WERI-Rb-1 (cell line): Measurements from ENCODE around the gene AGRN.

Source experiments
- DNase-seq: peaks from one replicate; pipeline ENCODE4 v3.0.0-alpha.2; 2020
- H3K27ac ChIP-seq: fragments of 250-450 bp; sonication (Bioruptor Pico); 2 replicates; pipeline ENCODE4 v1.5.1; 2020; ENCODE audit warnings: mild to moderate bottlenecking, moderate library complexity
- H3K27me3 ChIP-seq: fragments of 250-450 bp; sonication (Bioruptor Pico); 2 replicates; pipeline ENCODE4 v1.5.1; 2021; ENCODE audit warnings: mild to moderate bottlenecking, low read depth, moderate library complexity; ENCODE audit not compliant: insufficient read depth, severe bottlenecking
- H3K36me3 ChIP-seq: fragments of 250-450 bp; sonication (Bioruptor Pico); 2 replicates; pipeline ENCODE4 v1.5.1; 2020; ENCODE audit warnings: mild to moderate bottlenecking, moderate library complexity
- H3K4me3 ChIP-seq: 2 replicates; pipeline ENCODE4 v1.5.1; 2011; ENCODE audit warnings: low read depth, mild to moderate bottlenecking, control low read depth, low read length
- H3K9me3 ChIP-seq: fragments of 250-450 bp; sonication (Bioruptor Pico); 2 replicates; pipeline ENCODE4 v1.5.1; 2021; ENCODE audit warnings: mild to moderate bottlenecking, moderate library complexity; ENCODE audit not compliant: severe bottlenecking
- TF ChIP-seq, protein P1 (sequence below): IDR thresholded peaks from 2 replicates; pipeline ENCODE4 v1.5.1; 2011; ENCODE audit warnings: low read depth, mild to moderate bottlenecking, control low read depth, inconsistent platforms, low read length

Gene AGRN

DNA sequence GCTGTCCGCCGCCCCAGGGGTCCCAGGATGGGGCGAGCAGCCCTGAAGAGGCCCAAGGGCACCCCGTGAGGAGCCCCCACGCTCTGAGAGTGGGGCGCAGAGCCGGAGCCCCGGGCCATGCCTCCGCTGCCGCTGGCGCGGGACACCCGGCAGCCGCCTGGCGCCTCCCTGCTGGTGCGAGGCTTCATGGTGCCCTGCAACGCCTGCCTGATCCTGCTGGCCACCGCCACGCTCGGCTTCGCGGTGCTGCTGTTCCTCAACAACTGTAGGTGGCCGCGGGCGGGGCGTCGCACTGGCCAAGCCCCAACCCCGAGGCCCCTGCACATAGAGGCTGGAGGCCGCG, 14.5 kb downstream of the AGRN start:
- H3K36me3 ChIP-seq = peaks cover 24% of the 10 kb centered on the region
- no peak overlapping the region for H3K27ac ChIP-seq
- no peak for DNase-seq
- no peaks in the 10 kb centered on the region for H3K27me3 ChIP-seq
- TF ChIP-seq, protein P1, sequence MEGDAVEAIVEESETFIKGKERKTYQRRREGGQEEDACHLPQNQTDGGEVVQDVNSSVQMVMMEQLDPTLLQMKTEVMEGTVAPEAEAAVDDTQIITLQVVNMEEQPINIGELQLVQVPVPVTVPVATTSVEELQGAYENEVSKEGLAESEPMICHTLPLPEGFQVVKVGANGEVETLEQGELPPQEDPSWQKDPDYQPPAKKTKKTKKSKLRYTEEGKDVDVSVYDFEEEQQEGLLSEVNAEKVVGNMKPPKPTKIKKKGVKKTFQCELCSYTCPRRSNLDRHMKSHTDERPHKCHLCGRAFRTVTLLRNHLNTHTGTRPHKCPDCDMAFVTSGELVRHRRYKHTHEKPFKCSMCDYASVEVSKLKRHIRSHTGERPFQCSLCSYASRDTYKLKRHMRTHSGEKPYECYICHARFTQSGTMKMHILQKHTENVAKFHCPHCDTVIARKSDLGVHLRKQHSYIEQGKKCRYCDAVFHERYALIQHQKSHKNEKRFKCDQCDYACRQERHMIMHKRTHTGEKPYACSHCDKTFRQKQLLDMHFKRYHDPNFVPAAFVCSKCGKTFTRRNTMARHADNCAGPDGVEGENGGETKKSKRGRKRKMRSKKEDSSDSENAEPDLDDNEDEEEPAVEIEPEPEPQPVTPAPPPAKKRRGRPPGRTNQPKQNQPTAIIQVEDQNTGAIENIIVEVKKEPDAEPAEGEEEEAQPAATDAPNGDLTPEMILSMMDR = no peak
- H3K9me3 ChIP-seq = no peaks in the 10 kb centered on the region
- H3K4me3 ChIP-seq = no peak overlapping the region

DNA sequence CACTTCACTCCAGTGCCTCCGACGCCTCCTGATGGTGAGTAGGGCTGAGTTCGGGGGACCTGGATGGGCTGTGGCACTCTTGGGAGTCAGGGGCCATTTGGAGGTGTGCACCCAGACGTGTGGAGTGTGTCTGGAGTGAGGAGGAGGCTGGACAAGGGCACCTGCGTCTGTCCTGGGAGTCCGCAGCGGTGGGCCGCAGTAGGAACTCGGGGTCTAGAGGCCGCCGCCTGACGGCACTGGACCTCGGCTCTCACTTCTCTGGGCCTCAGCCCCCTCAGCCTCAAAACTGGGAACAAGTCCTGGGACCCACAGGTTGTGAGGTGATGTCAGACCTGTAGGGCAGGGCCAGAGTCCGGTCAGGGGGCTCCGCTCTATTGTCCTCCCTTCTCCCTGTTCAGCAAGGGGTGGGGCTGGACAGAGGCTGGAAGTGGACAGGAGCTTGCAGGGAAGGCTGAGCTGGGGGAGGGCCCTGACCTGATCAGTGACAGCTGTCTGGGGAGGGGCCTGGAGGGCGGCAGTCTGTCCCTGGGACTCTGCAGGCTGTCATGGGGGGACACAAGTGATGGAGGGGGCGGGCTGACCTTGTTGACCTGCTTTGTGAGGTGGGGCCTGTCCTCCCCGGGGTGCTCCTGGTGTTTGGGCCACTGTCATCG, 15.5 kb downstream of the AGRN start:
- Histone ChIP-seq H3K4me3 (no peak overlapping the region), H3K27me3 (no peaks in the 10 kb centered on the region), H3K27ac (no peak overlapping the region), H3K36me3 (peaks cover 24% of the 10 kb centered on the region), H3K9me3 (peaks cover 3% of the 10 kb centered on the region)
- DNase-seq = peak; percentile 52
- TF ChIP-seq, protein P1 = no peak

DNA sequence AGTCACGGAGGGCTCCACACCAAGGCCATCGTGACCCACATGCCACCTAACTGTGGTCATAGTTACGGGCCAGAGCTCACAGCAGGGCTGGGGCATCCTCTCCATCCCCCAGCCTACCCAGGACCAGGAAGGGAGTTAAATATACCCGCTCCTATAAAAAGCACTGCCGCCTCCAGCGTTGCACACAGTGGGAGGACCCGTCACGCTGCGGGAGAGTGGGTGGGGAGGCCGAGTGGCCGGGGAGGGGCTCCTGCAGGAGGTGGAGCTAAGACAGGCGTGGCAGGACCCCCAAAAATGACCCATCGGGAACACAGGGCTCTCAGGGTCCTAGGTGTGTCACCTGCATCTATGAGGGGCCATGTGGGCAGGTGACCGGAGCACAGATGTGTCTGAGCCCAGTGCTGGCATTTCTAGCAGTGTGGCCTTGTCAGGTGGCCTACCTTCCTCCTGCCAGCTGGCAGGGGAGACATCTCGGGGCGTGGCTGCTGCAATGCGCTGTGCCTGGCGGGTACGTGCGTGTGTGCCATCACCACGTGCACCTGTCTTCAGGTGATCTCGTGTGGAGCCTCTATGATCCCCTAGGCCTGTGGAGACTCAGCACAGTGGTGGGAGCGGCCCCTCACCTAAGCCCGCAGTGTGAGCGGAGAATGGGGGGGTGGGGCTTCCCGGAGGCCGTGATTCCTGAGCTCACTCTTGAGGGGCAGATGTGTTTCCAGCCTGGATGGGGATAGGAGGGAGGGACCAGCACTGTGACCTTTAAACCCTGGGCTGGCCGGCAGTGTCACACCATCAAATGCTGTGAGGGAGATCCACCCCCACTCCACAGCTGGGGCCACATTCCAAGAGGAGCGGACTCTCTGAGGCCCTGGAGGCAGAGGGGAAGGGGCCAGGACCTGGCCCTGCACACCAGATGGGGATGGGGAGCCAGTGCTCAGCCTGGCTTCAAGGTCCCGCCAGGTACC, 17.7 kb downstream of the AGRN start:
- Histone ChIP-seq H3K9me3 (peaks cover 3% of the 10 kb centered on the region), H3K4me3 (no peak overlapping the region), H3K27me3 (no peaks in the 10 kb centered on the region), H3K36me3 (peaks cover 36% of the 10 kb centered on the region), H3K27ac (no peak overlapping the region)
- DNase-seq = no peak
- TF ChIP-seq, protein P1 = no peak

DNA sequence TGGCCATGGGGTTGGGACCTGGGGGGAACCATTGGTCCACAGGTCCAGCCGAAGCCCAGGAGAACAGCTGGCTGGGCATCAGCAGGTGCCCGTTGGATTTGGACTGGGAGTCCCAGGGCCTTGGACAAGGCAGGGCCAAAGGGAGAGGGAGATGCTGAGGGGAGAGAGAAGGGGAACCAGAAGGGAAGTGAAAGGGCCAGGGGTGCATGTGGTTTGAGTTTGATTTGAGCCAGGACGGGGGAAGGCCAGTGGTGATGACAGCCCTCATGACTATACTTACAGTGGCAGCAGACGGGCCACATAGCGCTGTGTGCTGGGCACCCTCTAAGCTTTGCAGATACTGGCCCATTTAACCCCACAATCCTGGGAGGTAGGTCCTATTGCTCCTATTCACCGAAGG, 18.8 kb downstream of the AGRN start:
- TF ChIP-seq, protein P1 = no peak
- Histone ChIP-seq H3K27me3 (no peaks in the 10 kb centered on the region), H3K9me3 (peaks cover 3% of the 10 kb centered on the region), H3K36me3 (peaks cover 44% of the 10 kb centered on the region), H3K4me3 (no peak overlapping the region), H3K27ac (no peak overlapping the region)
- DNase-seq = no peak

- peaks cover 47% of the 10 kb centered on the region for H3K36me3 ChIP-seq
- H3K9me3 ChIP-seq = peaks cover 3% of the 10 kb centered on the region
- H3K4me3 ChIP-seq = no peak overlapping the region
- DNase-seq = no peak
- TF ChIP-seq, protein P1 = no peak
- no peak overlapping the region for H3K27ac ChIP-seq
- H3K27me3 ChIP-seq = no peaks in the 10 kb centered on the region
These were observed 19.4 kb downstream of the AGRN start for GRCh38 chr1:1039145-1039910.
